MCF 10A (cell line): ENCODE results near the gene RACK1. TPM values are rescaled to one million over a fixed set of nuclear protein-coding genes. Genes with fewer than 3 reads are reported as not detected.

Experiments
- BruUV-seq: library from RNA; stranded (reverse); fragments of 400-500 nt; replicated peaks from 2 replicates; lab custom pipeline; 2021; lab: Mats Ljungman, UMichigan
- CTCF ChIA-PET: fragments of 300-600 bp; sonication (Branson Sonifier 250); formaldehyde crosslinking; extraction: SDS; loops from one replicate; lab custom pipeline; 2021; ENCODE audit warnings: antibody characterized with exemption, inconsistent platforms; lab: Yijun Ruan, JAX
- POLR2A ChIA-PET: fragments of 300-600, 350-650 bp; sonication (Branson Sonifier 250); formaldehyde crosslinking; extraction: SDS; loops from one replicate; lab custom pipeline; 2020; ENCODE audit warnings: antibody characterized with exemption, inconsistent platforms; lab: Yijun Ruan, JAX
- DNase-seq: peaks from one replicate; pipeline ENCODE4 v3.0.0-alpha.2; 2018; ENCODE audit not compliant: unreplicated experiment
- H3K27ac Mint-ChIP-seq: one replicate; pipeline ENCODE4 v1.8.0; 2022; ENCODE audit warnings: mild to moderate bottlenecking, low read depth, mixed read lengths; ENCODE audit not compliant: unreplicated experiment
- H3K27me3 Mint-ChIP-seq: one replicate; pipeline ENCODE4 v1.8.0; 2022; ENCODE audit warnings: mixed read lengths; ENCODE audit not compliant: insufficient read depth, unreplicated experiment
- H3K36me3 Mint-ChIP-seq: one replicate; pipeline ENCODE4 v1.8.0; 2022; ENCODE audit warnings: mild to moderate bottlenecking, moderate library complexity, mixed read lengths; ENCODE audit not compliant: insufficient read depth, unreplicated experiment
- H3K4me1 Mint-ChIP-seq: one replicate; pipeline ENCODE4 v1.8.0; 2022; ENCODE audit warnings: mixed read lengths; ENCODE audit not compliant: insufficient read depth, unreplicated experiment
- H3K4me3 Mint-ChIP-seq: one replicate; pipeline ENCODE4 v1.8.0; 2022; ENCODE audit warnings: mild to moderate bottlenecking, moderate library complexity, mixed read lengths; ENCODE audit not compliant: unreplicated experiment
- H3K9me3 Mint-ChIP-seq: one replicate; pipeline ENCODE4 v1.8.0; 2022; ENCODE audit warnings: mixed read lengths; ENCODE audit not compliant: unreplicated experiment
- CTCF ChIP-seq: fragments of 200-600 bp; IDR thresholded peaks from one replicate; pipeline ENCODE4 v1.8.0; 2022; ENCODE audit warnings: antibody characterized with exemption, mild to moderate bottlenecking; ENCODE audit not compliant: unreplicated experiment
- intact Hi-C: fragments of 100-400 bp; cut with micrococcal nuclease; formaldehyde crosslinking; loops from 2 replicates; pipeline ENCODE4 v1.14.1; 2022
- total RNA-seq: library from RNA; stranded (reverse); gene quantifications from 2 replicates; pipeline ENCODE4 v1.2.3, GENCODE V29; 2022

RACK1 gene
- total RNA-seq, 1 experiment from 2014 or later, result 4,050 TPM

- intact Hi-C loops, result no loop called here
- H3K27me3 Mint-ChIP-seq, result no peaks in the 10 kb centered on the region
- peaks cover 44% of the 10 kb centered on the region for H3K4me1 Mint-ChIP-seq
- ChIA-PET CTCF (interaction anchor here (1.0 to 1.6 kb wide), 2 partner anchors 12 to 14 kb away, joined by 3 read pairs; no protein-coding TSS in a partner anchor), POLR2A (interaction anchor here (1.2 to 19.6 kb wide), 11 partner anchors 8 to 432 kb away, joined by 4 to 476 read pairs (median 7); partner anchors contain the start of genes TRIM41, TRIM52, TRIM7 and ZFP62)
- H3K36me3 Mint-ChIP-seq, result peaks cover 73% of the 10 kb centered on the region
- DNase-seq, result peak; percentile 56
- H3K27ac Mint-ChIP-seq, result peak overlapping the region; percentile 99
- BruUV-seq, result TSS peak; percentile 68
- no peaks in the 10 kb centered on the region for H3K9me3 Mint-ChIP-seq
- TF ChIP-seq CTCF, result no peak
- peak overlapping the region; percentile 99 for H3K4me3 Mint-ChIP-seq
Observed at GRCh38 chr5:181242031-181242451, 1.7 kb downstream of the RACK1 start.

DNA sequence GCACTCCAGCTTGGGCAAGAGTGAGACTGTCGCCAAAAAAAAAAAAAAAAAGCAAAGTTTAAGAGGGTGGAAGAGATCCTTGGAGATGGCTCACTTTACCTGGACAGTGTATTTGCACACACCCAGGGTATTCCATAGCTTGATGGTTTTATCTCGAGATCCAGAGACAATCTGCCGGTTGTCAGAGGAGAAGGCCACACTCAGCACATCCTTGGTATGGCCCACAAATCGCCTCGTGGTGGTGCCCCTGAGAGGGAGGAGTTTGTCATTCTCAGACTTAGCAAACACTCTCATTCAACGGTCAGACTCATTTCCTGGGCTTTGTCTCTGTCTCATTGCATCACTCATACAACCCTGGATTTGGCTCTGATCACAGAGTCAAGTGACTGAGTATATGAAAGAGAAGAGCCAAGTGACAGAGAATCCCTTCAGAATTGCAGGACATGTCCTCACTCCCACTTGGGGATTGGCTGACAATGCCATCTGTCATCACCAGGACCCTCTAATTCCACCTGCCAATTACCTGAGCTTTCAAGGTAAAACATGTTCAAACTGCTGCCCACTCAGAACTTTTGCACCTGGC lies 2.2 kb downstream of the RACK1 start:
- ChIA-PET CTCF (interaction anchor here (0.6 to 1.6 kb wide), 6 partner anchors 12 to 59 kb away, joined by 3 to 4 read pairs (median 3); no protein-coding TSS in a partner anchor), POLR2A (interaction anchor here (1.2 to 19.6 kb wide), 8 partner anchors 7 to 431 kb away, joined by 4 to 476 read pairs (median 36); partner anchors contain the start of genes TRIM41 and TRIM52)
- BruUV-seq, result no TSS peak
- TF ChIP-seq CTCF, result no peak
- peak overlapping the region; percentile 99 for H3K27ac Mint-ChIP-seq
- peaks cover 44% of the 10 kb centered on the region for H3K4me1 Mint-ChIP-seq
- peak; percentile 98 for DNase-seq
- no peaks in the 10 kb centered on the region for H3K9me3 Mint-ChIP-seq
- peak overlapping the region; percentile 99 for H3K4me3 Mint-ChIP-seq
- intact Hi-C loops, result loop anchor here (1.0 kb wide), 1 partner anchor 18 kb away; the partner anchor contains the start of gene TRIM41
- peaks cover 79% of the 10 kb centered on the region for H3K36me3 Mint-ChIP-seq
- no peaks in the 10 kb centered on the region for H3K27me3 Mint-ChIP-seq

DNA sequence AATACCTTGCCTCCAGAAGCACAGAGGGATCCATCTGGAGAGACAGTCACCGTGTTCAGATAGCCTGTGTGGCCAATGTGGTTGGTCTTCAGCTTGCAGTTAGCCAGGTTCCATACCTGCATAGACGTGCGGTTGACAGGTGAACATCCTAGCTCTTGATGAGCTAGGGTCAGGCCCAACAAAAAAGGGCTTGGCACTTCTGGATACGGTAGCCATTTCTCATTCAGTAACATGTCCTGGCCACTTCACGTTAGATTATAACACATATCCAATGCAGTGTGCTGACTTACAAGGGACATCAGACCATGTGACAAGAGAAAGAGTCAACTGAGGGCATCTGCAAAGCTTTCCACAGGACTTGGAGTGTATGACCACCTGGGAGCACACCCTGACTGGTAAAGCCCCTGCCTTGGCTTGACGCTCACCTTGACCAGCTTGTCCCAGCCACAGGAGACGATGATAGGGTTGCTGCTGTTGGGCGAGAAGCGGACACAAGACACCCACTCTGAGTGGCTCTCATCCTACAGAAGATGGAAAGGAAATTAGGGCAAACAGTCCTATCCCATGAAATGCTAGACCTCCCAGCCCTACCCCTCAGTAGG lies 4.5 kb downstream of the RACK1 start:
- CTCF ChIA-PET, result interaction anchor here (1.1 to 1.5 kb wide), 4 partner anchors 10 to 57 kb away, joined by 3 to 5 read pairs (median 4); no protein-coding TSS in a partner anchor
- H3K27me3 Mint-ChIP-seq, result no peaks in the 10 kb centered on the region
- no peak overlapping the region for H3K27ac Mint-ChIP-seq
- no TSS peak for BruUV-seq
- POLR2A ChIA-PET, result interaction anchor here (0.6 to 19.6 kb wide), 4 partner anchors 15 to 1608 kb away, joined by 3 to 476 read pairs (median 270); partner anchors contain the start of genes TRIM41 and TRIM52
- peaks cover 100% of the 10 kb centered on the region for H3K36me3 Mint-ChIP-seq
- H3K9me3 Mint-ChIP-seq, result no peaks in the 10 kb centered on the region
- H3K4me1 Mint-ChIP-seq, result peaks cover 36% of the 10 kb centered on the region
- DNase-seq, result no peak
- no peak for TF ChIP-seq CTCF
- peak overlapping the region; percentile 47 for H3K4me3 Mint-ChIP-seq
- intact Hi-C loops, result no loop called here
